HUES6 (cell line): ENCODE results near the gene RBM6.

Experiments used
- H3K27ac ChIP-seq: 2 replicates; pipeline ENCODE4 v1.7.0; 2013; ENCODE audit warnings: low read depth, mild to moderate bottlenecking, low read length, inconsistent platforms
- H3K27me3 ChIP-seq: 2 replicates; pipeline ENCODE4 v1.6.1; 2013; ENCODE audit warnings: low read length; ENCODE audit not compliant: control insufficient read depth, insufficient read depth
- H3K36me3 ChIP-seq: 2 replicates; pipeline ENCODE4 v1.6.1; 2013; ENCODE audit warnings: low read length; ENCODE audit not compliant: control insufficient read depth, insufficient read depth
- H3K4me1 ChIP-seq: 2 replicates; pipeline ENCODE4 v1.6.1; 2013; ENCODE audit warnings: low read length; ENCODE audit not compliant: control insufficient read depth, insufficient read depth
- H3K4me3 ChIP-seq: 2 replicates; pipeline ENCODE4 v1.5.1; 2013; ENCODE audit warnings: low read depth, low read length
- H3K9ac ChIP-seq: one replicate; pipeline ENCODE4 v1.6.1; 2013; ENCODE audit warnings: mild to moderate bottlenecking, low read length
- H3K9me3 ChIP-seq: 2 replicates; pipeline ENCODE4 v1.6.1; 2013; ENCODE audit warnings: low read depth, low read length; ENCODE audit not compliant: control insufficient read depth, insufficient read depth

RBM6 gene

GRCh38 chr3:50095352-50095998, 155.5 kb downstream of the RBM6 start:
- Histone ChIP-seq H3K27me3 (no peaks in the 10 kb centered on the region), H3K4me1 (peaks cover 2% of the 10 kb centered on the region), H3K27ac (no peak overlapping the region), H3K9ac (no peak overlapping the region), H3K36me3 (peaks cover 96% of the 10 kb centered on the region), H3K4me3 (no peak overlapping the region), H3K9me3 (no peaks in the 10 kb centered on the region)

- no peaks in the 10 kb centered on the region for H3K9me3 ChIP-seq
- H3K27ac ChIP-seq, result no peak overlapping the region
- H3K27me3 ChIP-seq, result no peaks in the 10 kb centered on the region
- no peak overlapping the region for H3K4me3 ChIP-seq
- H3K9ac ChIP-seq, result no peak overlapping the region
- H3K36me3 ChIP-seq, result peaks cover 98% of the 10 kb centered on the region
- no peaks in the 10 kb centered on the region for H3K4me1 ChIP-seq
Observed at GRCh38 chr3:50100386-50100785, 160.4 kb downstream of the RBM6 start.

GRCh38 chr3:50100956-50101845, 161.3 kb downstream of the RBM6 start:
- Histone ChIP-seq H3K9me3 (no peaks in the 10 kb centered on the region), H3K27ac (no peak overlapping the region), H3K36me3 (peaks cover 98% of the 10 kb centered on the region)

GRCh38 chr3:50102558-50102957, 162.6 kb downstream of the RBM6 start:
- H3K27ac ChIP-seq, result no peak overlapping the region
- H3K4me1 ChIP-seq, result no peaks in the 10 kb centered on the region
- no peak overlapping the region for H3K9ac ChIP-seq
- peaks cover 98% of the 10 kb centered on the region for H3K36me3 ChIP-seq
- no peaks in the 10 kb centered on the region for H3K9me3 ChIP-seq
- H3K4me3 ChIP-seq, result no peak overlapping the region
- no peaks in the 10 kb centered on the region for H3K27me3 ChIP-seq

More at GRCh38 chr3:50100956-50101845, 161.3 kb downstream of the RBM6 start:
- Histone ChIP-seq H3K4me3 (no peak overlapping the region), H3K9ac (no peak overlapping the region), H3K27me3 (no peaks in the 10 kb centered on the region), H3K4me1 (no peaks in the 10 kb centered on the region)

GRCh38 chr3:50111757-50112156, 171.8 kb downstream of the RBM6 start:
- no peaks in the 10 kb centered on the region for H3K4me1 ChIP-seq
- no peaks in the 10 kb centered on the region for H3K9me3 ChIP-seq
- H3K9ac ChIP-seq, result no peak overlapping the region
- H3K27me3 ChIP-seq, result no peaks in the 10 kb centered on the region
- no peak overlapping the region for H3K4me3 ChIP-seq
- peaks cover 100% of the 10 kb centered on the region for H3K36me3 ChIP-seq
- no peak overlapping the region for H3K27ac ChIP-seq

GRCh38 chr3:50112462-50112861, 172.5 kb downstream of the RBM6 start:
- Histone ChIP-seq H3K36me3 (peaks cover 100% of the 10 kb centered on the region), H3K9me3 (no peaks in the 10 kb centered on the region), H3K27ac (no peak overlapping the region), H3K4me1 (no peaks in the 10 kb centered on the region), H3K4me3 (no peak overlapping the region), H3K27me3 (no peaks in the 10 kb centered on the region), H3K9ac (no peak overlapping the region)

GRCh38 chr3:50117120-50117519, 177.2 kb downstream of the RBM6 start:
- Histone ChIP-seq H3K4me3 (no peak overlapping the region), H3K4me1 (no peaks in the 10 kb centered on the region), H3K27me3 (no peaks in the 10 kb centered on the region), H3K9ac (no peak overlapping the region), H3K9me3 (no peaks in the 10 kb centered on the region), H3K36me3 (peaks cover 83% of the 10 kb centered on the region), H3K27ac (no peak overlapping the region)

GRCh38 chr3:50118237-50118636, 178.3 kb downstream of the RBM6 start:
- Histone ChIP-seq H3K27ac (no peak overlapping the region), H3K36me3 (peaks cover 72% of the 10 kb centered on the region), H3K4me1 (no peaks in the 10 kb centered on the region), H3K9me3 (no peaks in the 10 kb centered on the region), H3K9ac (no peak overlapping the region), H3K27me3 (no peaks in the 10 kb centered on the region), H3K4me3 (no peak overlapping the region)

DNA sequence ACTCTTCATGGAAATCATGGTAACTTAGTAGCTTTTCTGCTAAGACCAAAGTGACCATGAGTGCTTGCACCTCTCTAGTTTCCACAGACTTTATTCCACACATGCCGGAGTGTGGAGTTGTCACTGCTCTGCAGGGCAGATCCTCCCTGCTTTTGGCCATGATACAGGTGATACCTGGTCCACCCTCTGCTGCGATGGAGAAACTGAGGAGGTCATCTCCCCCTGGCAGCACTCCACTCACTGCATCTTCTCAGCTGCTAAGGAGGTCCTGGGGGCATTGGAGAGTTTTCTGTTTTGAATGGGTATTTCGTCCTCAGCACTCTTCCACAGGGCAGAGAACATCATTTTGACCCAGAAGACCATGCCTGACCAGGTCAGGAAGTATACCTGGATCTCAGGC, 179.8 kb downstream of the RBM6 start:
- peaks cover 56% of the 10 kb centered on the region for H3K36me3 ChIP-seq
- no peak overlapping the region for H3K4me3 ChIP-seq

GRCh38 chr3:50120364-50121071, 180.6 kb downstream of the RBM6 start:
- Histone ChIP-seq H3K9ac (no peak overlapping the region), H3K4me3 (no peak overlapping the region), H3K4me1 (peaks cover 16% of the 10 kb centered on the region), H3K9me3 (no peaks in the 10 kb centered on the region), H3K27ac (no peak overlapping the region), H3K27me3 (no peaks in the 10 kb centered on the region), H3K36me3 (peaks cover 49% of the 10 kb centered on the region)

More for the DNA sequence above, 179.8 kb downstream of the RBM6 start:
- no peak overlapping the region for H3K27ac ChIP-seq
- H3K4me1 ChIP-seq, result peaks cover 12% of the 10 kb centered on the region
- H3K9me3 ChIP-seq, result no peaks in the 10 kb centered on the region
- H3K27me3 ChIP-seq, result no peaks in the 10 kb centered on the region
- no peak overlapping the region for H3K9ac ChIP-seq
